Psoas muscle (tissue), 8 donors: ENCODE data around the gene PGAM5. TPM values are rescaled to one million over a fixed set of nuclear protein-coding genes. Genes with fewer than 3 reads are reported as not detected.
A peak's percentile ranks its signal among the peaks of the same experiment; 100 is the strongest.
"Not testable (repeated sequence)": the region's sequence is repeated elsewhere in the genome, so short reads cannot be mapped to it uniquely, and the experiment has no call there.

ENCODE experiments used
- ATAC-seq, 4 donors: fragments of 200-7000 bp; cut with Tn5 transposase; one replicate each; pipeline ENCODE4 v1.9.1; 2020; ENCODE audit warnings: moderate library complexity in 3 of 4, mild to moderate bottlenecking in 2 of 4
- DNase-seq, 2 donors: peaks; one replicate each; pipeline ENCODE4 v3.0.0-alpha.2; 2020
- H3K27ac ChIP-seq: fragments of 200-600 bp; one replicate; pipeline ENCODE4 v1.8.0; 2022
- H3K27me3 ChIP-seq, 3 donors: fragments of 200-600 bp in 1 of 3; one replicate each; pipeline versions ENCODE4 v1.6.1 to v1.8.0; 2013 to 2022; ENCODE audit warnings: low read length in 2 of 3, mild to moderate bottlenecking in 2 of 3, moderate library complexity in 1 of 3; ENCODE audit not compliant: insufficient read depth in 3 of 3
- H3K36me3 ChIP-seq, 2 donors: fragments of 200-600 bp in 1 of 2; one replicate each; pipeline versions ENCODE4 v1.6.1 to v1.8.0; 2013 to 2022; ENCODE audit warnings: low read depth in 1 of 2, mild to moderate bottlenecking in 1 of 2, moderate library complexity in 1 of 2; ENCODE audit not compliant: insufficient read depth in 1 of 2
- H3K4me1 ChIP-seq: fragments of 200-600 bp; one replicate; pipeline ENCODE4 v1.8.0; 2022
- H3K4me3 ChIP-seq: fragments of 200-600 bp; one replicate; pipeline ENCODE4 v1.8.0; 2022; ENCODE audit warnings: mild to moderate bottlenecking
- H3K9me3 ChIP-seq: fragments of 200-600 bp; one replicate; pipeline ENCODE4 v1.8.0; 2022
- WGBS, 3 donors: extraction: QIAGEN DNeasy Blood & Tissue Kit; methylation state at CpG; one replicate each; pipeline versions ENCODE4 v1.1.6 to v1.1.7; 2013; 5-methylcytosine and 5-hydroxymethylcytosine counted together
- intact Hi-C, 2 donors: fragments of 100-400 bp; cut with DNase I; formaldehyde crosslinking; loops; one replicate each; pipeline versions ENCODE4 v1.11.0 to v1.14.2; 2022
- polyA plus RNA-seq, 3 donors: library from polyadenylated mRNA; stranded (reverse); fragments of 200-250 nt; gene quantifications; one replicate each; pipeline ENCODE4 v1.2.3, GENCODE V29; 2013
- total RNA-seq, 4 donors: library from RNA; stranded (reverse); fragmentation: NEBNext Ultra II Directional in 2 of 4; extraction: Animal tissue kit (Norgen Biotek cat#: 25700) in 2 of 4; gene quantifications; one replicate each; pipeline versions ENCODE4 v1.2.1 to v1.2.4, GENCODE V29; 2021 to 2023
- TF ChIP-seq, protein P1 (sequence below): fragments of 200-600 bp; IDR thresholded peaks from one replicate; pipeline ENCODE4 v1.8.0; 2022; ENCODE audit warnings: antibody characterized with exemption
- donor health status: healthy with polysubstance abuse.
- donor health status: DM: no; HTN: no; CAD: no; lungs with moderate emphysema.
- donor health status: Bipolar disorder and iron deficiency.
- donor health status: healthy.
- donor health status: DM: yes; HTN: yes; CAD: no.
- donor health status: DM: no; HTN: no; CAD: no.
- donor health status: DM: no; HTN: no; CAD: no.
- donor health status: DM: yes; HTN: yes; CAD: no.

Gene PGAM5
- total and polyA plus RNA-seq, 7 donors: 25.3 to 62.0 (median 47.2) TPM

DNA sequence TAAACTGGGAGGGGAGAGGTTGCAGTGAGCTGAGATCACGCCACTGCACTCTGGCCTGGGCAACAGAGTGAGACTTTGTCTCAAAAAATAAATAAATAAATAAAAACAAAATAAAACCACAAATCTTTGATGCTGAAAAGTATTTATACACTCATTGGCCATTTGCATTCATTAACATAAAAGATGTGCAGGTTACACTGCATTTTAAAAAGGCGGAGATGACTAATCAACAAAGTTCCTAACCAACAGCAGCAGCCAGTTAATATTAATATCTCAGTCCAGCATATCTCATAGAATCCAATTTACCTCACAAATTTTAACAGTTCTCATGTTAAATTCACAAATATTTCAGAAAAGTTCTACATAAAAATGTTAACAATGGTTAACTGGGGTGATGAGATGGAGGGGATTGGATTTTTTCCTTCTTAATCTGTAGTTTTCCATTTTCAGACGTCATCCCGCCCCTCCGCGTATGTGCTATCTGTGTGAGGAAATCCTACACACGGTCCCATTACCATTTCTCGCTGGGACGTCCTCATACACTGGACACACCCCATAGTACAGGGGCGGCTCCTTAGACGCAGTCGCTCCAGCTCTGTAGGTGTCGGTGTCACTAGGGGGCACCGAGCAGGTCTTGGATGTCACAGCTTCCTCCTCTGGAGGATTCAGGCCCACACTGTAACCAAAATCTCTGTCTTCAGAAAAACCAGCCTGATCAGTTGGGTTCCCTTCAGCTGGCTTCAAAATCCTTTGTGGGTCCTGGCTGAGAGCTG lies 43.7 kb downstream of the PGAM5 start:
- TF ChIP-seq, protein P1, sequence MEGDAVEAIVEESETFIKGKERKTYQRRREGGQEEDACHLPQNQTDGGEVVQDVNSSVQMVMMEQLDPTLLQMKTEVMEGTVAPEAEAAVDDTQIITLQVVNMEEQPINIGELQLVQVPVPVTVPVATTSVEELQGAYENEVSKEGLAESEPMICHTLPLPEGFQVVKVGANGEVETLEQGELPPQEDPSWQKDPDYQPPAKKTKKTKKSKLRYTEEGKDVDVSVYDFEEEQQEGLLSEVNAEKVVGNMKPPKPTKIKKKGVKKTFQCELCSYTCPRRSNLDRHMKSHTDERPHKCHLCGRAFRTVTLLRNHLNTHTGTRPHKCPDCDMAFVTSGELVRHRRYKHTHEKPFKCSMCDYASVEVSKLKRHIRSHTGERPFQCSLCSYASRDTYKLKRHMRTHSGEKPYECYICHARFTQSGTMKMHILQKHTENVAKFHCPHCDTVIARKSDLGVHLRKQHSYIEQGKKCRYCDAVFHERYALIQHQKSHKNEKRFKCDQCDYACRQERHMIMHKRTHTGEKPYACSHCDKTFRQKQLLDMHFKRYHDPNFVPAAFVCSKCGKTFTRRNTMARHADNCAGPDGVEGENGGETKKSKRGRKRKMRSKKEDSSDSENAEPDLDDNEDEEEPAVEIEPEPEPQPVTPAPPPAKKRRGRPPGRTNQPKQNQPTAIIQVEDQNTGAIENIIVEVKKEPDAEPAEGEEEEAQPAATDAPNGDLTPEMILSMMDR: no peak
- Histone ChIP-seq H3K4me3 (no peak overlapping the region), H3K4me1 (no peaks in the 10 kb centered on the region), H3K27me3 (no peaks in the 10 kb centered on the region), H3K27ac (no peak overlapping the region), H3K36me3 (peaks cover 3 to 78% of the 10 kb centered on the region in 2 donors), H3K9me3 (no peaks in the 10 kb centered on the region)
- DNase-seq (no peak), ATAC-seq (no peak)
- intact Hi-C loops: no loop called here
- 83 to 85% (median 83%) methylated on average over 14 of the region's 14 CpGs for WGBS, 3 donors

GRCh38 chr12:132758825-132759224 lies 48.2 kb downstream of the PGAM5 start:
- intact Hi-C loops, DNase-seq, H3K9me3 ChIP-seq, H3K27me3 ChIP-seq, H3K27ac ChIP-seq, ATAC-seq, H3K4me3 ChIP-seq: not testable (repeated sequence)
- WGBS, 3 donors: 85 to 89% (median 87%) methylated on average over 20 to 28 of the region's 28 CpGs
- Histone ChIP-seq H3K36me3 (peaks cover 0 to 33% of the 10 kb centered on the region in 2 donors), H3K4me1 (peaks cover 18% of the 10 kb centered on the region)

DNA sequence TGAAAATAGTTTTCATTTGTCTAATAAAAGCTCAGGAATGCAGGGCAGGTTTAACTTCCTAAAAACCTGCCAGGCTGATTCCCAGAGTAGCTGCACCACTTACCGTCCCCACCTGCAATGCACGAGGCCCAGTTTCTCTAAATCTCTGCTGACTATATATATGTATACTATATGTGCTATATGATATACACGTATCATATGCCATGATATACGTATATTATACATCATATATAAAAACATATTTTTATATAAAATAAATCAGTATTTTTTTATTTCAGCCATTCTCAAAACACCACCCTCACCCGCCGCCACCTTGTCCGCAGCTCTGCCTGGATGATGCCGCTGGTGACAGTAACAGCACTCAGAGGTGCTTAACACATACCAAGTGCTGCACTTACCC lies 48.7 kb downstream of the PGAM5 start:
- no peaks in the 10 kb centered on the region for H3K9me3 ChIP-seq
- intact Hi-C loops: no loop called here
- peaks cover 0 to 31% of the 10 kb centered on the region in 2 donors for H3K36me3 ChIP-seq
- H3K27me3 ChIP-seq: no peaks in the 10 kb centered on the region
- TF ChIP-seq, protein P1: no peak
- 91 to 94% (median 93%) methylated on average over 8 of the region's 8 CpGs for WGBS, 3 donors
- H3K4me1 ChIP-seq: peaks cover 18% of the 10 kb centered on the region
- no peak for ATAC-seq
- no peak for DNase-seq
- H3K27ac ChIP-seq: no peak overlapping the region
- no peak overlapping the region for H3K4me3 ChIP-seq

GRCh38 chr12:132761032-132761920 lies 50.6 kb downstream of the PGAM5 start, which contains the start of gene ANKLE2:
Gene ANKLE2 (minus strand): TSS chr12:132761832. CDS start chr12:132761798, 34 bp downstream.
- TF ChIP-seq, protein P1: no peak
- Histone ChIP-seq H3K36me3 (peaks cover 0 to 20% of the 10 kb centered on the region in 2 donors), H3K4me1 (peaks cover 19% of the 10 kb centered on the region), H3K9me3 (no peaks in the 10 kb centered on the region), H3K27me3 (no peaks in the 10 kb centered on the region), H3K27ac (peak within 1 kb of the TSS; percentile 96), H3K4me3 (peak within 1 kb of the TSS; percentile 85)
- 0 to 1% (median 0%) methylated on average over 60 to 97 of the region's 97 CpGs for WGBS, 3 donors
- peak; percentile 55 to 75 for DNase-seq
- ATAC-seq: peak; percentile 32 to 51 (median 49)
- intact Hi-C loops: no loop called here
